HEK293 (cell line): ENCODE measurements around the gene NECTIN1.

Source experiments
- CTCF ChIA-PET: fragments of 350-600 bp; formaldehyde crosslinking; extraction: SDS; loops from one replicate; lab custom pipeline; 2021; ENCODE audit warnings: antibody characterized with exemption; lab: Yijun Ruan, JAX
- POLR2A ChIA-PET: fragments of 300-600 bp; formaldehyde crosslinking; extraction: SDS; loops from one replicate; lab custom pipeline; 2020; ENCODE audit warnings: antibody characterized with exemption, inconsistent platforms; lab: Yijun Ruan, JAX
- H3K27ac ChIP-seq: fragments of 200-500 bp; sonication (Bioruptor generic); 2 replicates; pipeline ENCODE4 v1.5.1; 2014; ENCODE audit warnings: low read depth, low read length, control low read depth, inconsistent platforms; ENCODE audit errors: extremely low read depth
- H3K36me3 ChIP-seq, 2 experiments: fragments of 200-500 bp in 1 of 2; sonication (Bioruptor generic) in 1 of 2; 1 replicate in 1 of 2; 2 replicates in 1 of 2; pipeline ENCODE4 v1.5.1; 2014 to 2017; ENCODE audit warnings: inconsistent platforms in 2 of 2, low read length in 2 of 2; ENCODE audit not compliant: control insufficient read depth in 2 of 2, insufficient read depth in 1 of 2
- H3K4me1 ChIP-seq: fragments of 200-500 bp; sonication (Bioruptor generic); 2 replicates; pipeline ENCODE4 v1.5.1; 2014; ENCODE audit warnings: mild to moderate bottlenecking, low read length, inconsistent platforms; ENCODE audit not compliant: control insufficient read depth, insufficient read depth
- H3K4me3 ChIP-seq: 2 replicates; pipeline ENCODE4 v1.5.1; 2011; ENCODE audit warnings: low read depth, mild to moderate bottlenecking, control low read depth, low read length, moderate library complexity
- H3K9me3 ChIP-seq: fragments of 200-500 bp; sonication (Bioruptor generic); 2 replicates; pipeline ENCODE4 v1.5.1; 2014; ENCODE audit warnings: low read depth, low read length, inconsistent platforms; ENCODE audit not compliant: control insufficient read depth, insufficient read depth
- GLI2 ChIP-seq: fragments of 450-650 bp; formaldehyde crosslinking; IDR thresholded peaks from 2 replicates; pipeline ENCODE4; 2017; ENCODE audit warnings: missing biosample characterization, missing genetic modification characterization, low read depth, borderline replicate concordance
- MZF1 ChIP-seq: fragments of 450-650 bp; formaldehyde crosslinking; IDR thresholded peaks from 2 replicates; pipeline ENCODE4 v1.5.1; 2017; ENCODE audit warnings: missing biosample characterization, missing genetic modification characterization, borderline replicate concordance
- ZBTB21 ChIP-seq: fragments of 450-650 bp; formaldehyde crosslinking; IDR thresholded peaks from 2 replicates; pipeline ENCODE4 v1.5.1; 2017; ENCODE audit warnings: missing biosample characterization, missing genetic modification characterization
- ZNF140 ChIP-seq: fragments of 450-650 bp; formaldehyde crosslinking; IDR thresholded peaks from 2 replicates; pipeline ENCODE4 v1.5.1; 2016; ENCODE audit warnings: missing biosample characterization, missing genetic modification characterization
- ZNF169 ChIP-seq: fragments of 450-650 bp; formaldehyde crosslinking; IDR thresholded peaks from 2 replicates; pipeline ENCODE4 v1.5.1; 2016; ENCODE audit warnings: missing biosample characterization, missing genetic modification characterization
- ZNF184 ChIP-seq: fragments of 450-650 bp; IDR thresholded peaks from 2 replicates; pipeline ENCODE4 v1.5.1; 2018; ENCODE audit warnings: missing biosample characterization, mild to moderate bottlenecking, missing genetic modification characterization
- ZNF19 ChIP-seq: fragments of 450-650 bp; formaldehyde crosslinking; IDR thresholded peaks from 2 replicates; pipeline ENCODE4; 2016; ENCODE audit warnings: missing biosample characterization, missing genetic modification characterization, low read depth
- ZNF214 ChIP-seq: fragments of 450-650 bp; formaldehyde crosslinking; IDR thresholded peaks from 2 replicates; pipeline ENCODE4 v1.5.1; 2017; ENCODE audit warnings: missing biosample characterization, mild to moderate bottlenecking, missing genetic modification characterization, borderline replicate concordance
- ZNF239 ChIP-seq: fragments of 450-650 bp; formaldehyde crosslinking; IDR thresholded peaks from 2 replicates; pipeline ENCODE4 v1.5.1; 2016; ENCODE audit warnings: missing biosample characterization, missing genetic modification characterization
- ZNF521 ChIP-seq: fragments of 450-650 bp; formaldehyde crosslinking; IDR thresholded peaks from 2 replicates; pipeline ENCODE4 v1.5.1; 2017; ENCODE audit warnings: missing biosample characterization, mild to moderate bottlenecking, missing genetic modification characterization
- ZNF544 ChIP-seq: fragments of 450-650 bp; formaldehyde crosslinking; IDR thresholded peaks from 2 replicates; pipeline ENCODE4 v1.5.0; 2017; ENCODE audit warnings: missing biosample characterization, missing genetic modification characterization
- ZNF596 ChIP-seq: fragments of 450-650 bp; IDR thresholded peaks from 2 replicates; pipeline ENCODE4 v1.5.0; 2018; ENCODE audit warnings: missing biosample characterization, mild to moderate bottlenecking, missing genetic modification characterization, moderate library complexity
- ZNF664 ChIP-seq: fragments of 450-650 bp; formaldehyde crosslinking; IDR thresholded peaks from 2 replicates; pipeline ENCODE4 v1.5.1; 2016; ENCODE audit warnings: missing biosample characterization, missing genetic modification characterization
- ZNF768 ChIP-seq: fragments of 450-650 bp; formaldehyde crosslinking; IDR thresholded peaks from 2 replicates; pipeline ENCODE4 v1.5.1; 2018; ENCODE audit warnings: missing biosample characterization, mild to moderate bottlenecking, missing genetic modification characterization
- ZNF777 ChIP-seq: fragments of 450-650 bp; formaldehyde crosslinking; IDR thresholded peaks from 2 replicates; pipeline ENCODE4 v1.5.1; 2017; ENCODE audit warnings: missing biosample characterization, missing genetic modification characterization, borderline replicate concordance
- ZNF830 ChIP-seq: fragments of 450-650 bp; IDR thresholded peaks from 2 replicates; pipeline ENCODE4 v1.5.0; 2018; ENCODE audit warnings: missing biosample characterization, missing genetic modification characterization, low read depth, mild to moderate bottlenecking, moderate library complexity
- TF ChIP-seq, protein P1 (sequence below): fragments of 450-650 bp; formaldehyde crosslinking; optimal IDR thresholded peaks from 2 replicates; pipeline ENCODE3; 2016; ENCODE audit warnings: missing biosample characterization, mild to moderate bottlenecking, missing genetic modification characterization
- TF ChIP-seq, protein P2 (sequence below): fragments of 450-650 bp; formaldehyde crosslinking; IDR thresholded peaks from 2 replicates; pipeline ENCODE4 v1.5.1; 2016; ENCODE audit warnings: missing biosample characterization, missing genetic modification characterization
- TF ChIP-seq, protein P3 (sequence below): fragments of 450-650 bp; formaldehyde crosslinking; IDR thresholded peaks from 2 replicates; pipeline ENCODE4 v1.5.1; 2016; ENCODE audit warnings: missing biosample characterization, missing genetic modification characterization, borderline replicate concordance
- TF ChIP-seq, protein P4 (sequence below): fragments of 450-650 bp; formaldehyde crosslinking; IDR thresholded peaks from 2 replicates; pipeline ENCODE4 v1.5.1; 2017; ENCODE audit warnings: missing biosample characterization, missing genetic modification characterization

The NECTIN1 gene

DNA sequence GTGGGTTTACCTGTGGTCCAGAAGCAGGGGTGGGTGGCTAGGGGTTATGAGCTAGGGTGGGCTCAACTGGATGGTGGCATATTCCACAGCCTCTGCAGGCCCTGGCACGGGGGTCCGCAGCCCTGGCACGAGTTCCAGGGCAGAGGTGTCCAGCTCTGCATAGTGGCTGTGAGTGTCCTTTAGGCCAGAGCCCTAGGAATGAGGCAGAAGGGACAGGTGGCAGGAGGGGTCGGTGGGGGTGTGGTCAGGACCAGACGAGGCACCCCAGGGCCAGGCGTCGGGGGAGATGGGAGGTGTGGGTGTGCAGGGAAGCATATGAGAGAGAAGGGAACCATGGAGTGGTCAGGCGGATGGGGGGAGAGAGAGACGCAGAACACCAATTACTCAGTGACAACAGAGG lies 99.9 kb downstream of the NECTIN1 start:
- Histone ChIP-seq H3K4me3 (no peak overlapping the region), H3K9me3 (no peaks in the 10 kb centered on the region), H3K27ac (no peak overlapping the region), H3K4me1 (no peaks in the 10 kb centered on the region), H3K36me3 (no peaks in the 10 kb centered on the region)
- CTCF ChIA-PET: interaction anchor here (0.6 to 1.9 kb wide), 4 partner anchors 9 to 261 kb away, joined by 3 to 11 read pairs (median 3); no protein-coding TSS in a partner anchor
- TF ChIP-seq, protein P1, sequence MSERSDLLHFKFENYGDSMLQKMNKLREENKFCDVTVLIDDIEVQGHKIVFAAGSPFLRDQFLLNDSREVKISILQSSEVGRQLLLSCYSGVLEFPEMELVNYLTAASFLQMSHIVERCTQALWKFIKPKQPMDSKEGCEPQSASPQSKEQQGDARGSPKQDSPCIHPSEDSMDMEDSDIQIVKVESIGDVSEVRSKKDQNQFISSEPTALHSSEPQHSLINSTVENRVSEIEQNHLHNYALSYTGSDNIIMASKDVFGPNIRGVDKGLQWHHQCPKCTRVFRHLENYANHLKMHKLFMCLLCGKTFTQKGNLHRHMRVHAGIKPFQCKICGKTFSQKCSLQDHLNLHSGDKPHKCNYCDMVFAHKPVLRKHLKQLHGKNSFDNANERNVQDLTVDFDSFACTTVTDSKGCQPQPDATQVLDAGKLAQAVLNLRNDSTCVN (tag by site-specific recombination): no peak
- TF ChIP-seq ZNF768 (tag by site-specific recombination): no peak
- TF ChIP-seq ZNF830 (tag by site-specific recombination): no peak
- TF ChIP-seq ZNF184 (tag by site-specific recombination): no peak
- no peak for TF ChIP-seq ZNF596
- no peak for TF ChIP-seq ZNF140 (tag by site-specific recombination)
- no peak for TF ChIP-seq ZNF214 (tag by site-specific recombination)
- no peak for TF ChIP-seq MZF1 (tag by site-specific recombination)
- TF ChIP-seq ZBTB21 (tag by site-specific recombination): no peak
- TF ChIP-seq ZNF169: no peak
- no peak for TF ChIP-seq ZNF239 (tag by site-specific recombination)
- TF ChIP-seq, protein P2, sequence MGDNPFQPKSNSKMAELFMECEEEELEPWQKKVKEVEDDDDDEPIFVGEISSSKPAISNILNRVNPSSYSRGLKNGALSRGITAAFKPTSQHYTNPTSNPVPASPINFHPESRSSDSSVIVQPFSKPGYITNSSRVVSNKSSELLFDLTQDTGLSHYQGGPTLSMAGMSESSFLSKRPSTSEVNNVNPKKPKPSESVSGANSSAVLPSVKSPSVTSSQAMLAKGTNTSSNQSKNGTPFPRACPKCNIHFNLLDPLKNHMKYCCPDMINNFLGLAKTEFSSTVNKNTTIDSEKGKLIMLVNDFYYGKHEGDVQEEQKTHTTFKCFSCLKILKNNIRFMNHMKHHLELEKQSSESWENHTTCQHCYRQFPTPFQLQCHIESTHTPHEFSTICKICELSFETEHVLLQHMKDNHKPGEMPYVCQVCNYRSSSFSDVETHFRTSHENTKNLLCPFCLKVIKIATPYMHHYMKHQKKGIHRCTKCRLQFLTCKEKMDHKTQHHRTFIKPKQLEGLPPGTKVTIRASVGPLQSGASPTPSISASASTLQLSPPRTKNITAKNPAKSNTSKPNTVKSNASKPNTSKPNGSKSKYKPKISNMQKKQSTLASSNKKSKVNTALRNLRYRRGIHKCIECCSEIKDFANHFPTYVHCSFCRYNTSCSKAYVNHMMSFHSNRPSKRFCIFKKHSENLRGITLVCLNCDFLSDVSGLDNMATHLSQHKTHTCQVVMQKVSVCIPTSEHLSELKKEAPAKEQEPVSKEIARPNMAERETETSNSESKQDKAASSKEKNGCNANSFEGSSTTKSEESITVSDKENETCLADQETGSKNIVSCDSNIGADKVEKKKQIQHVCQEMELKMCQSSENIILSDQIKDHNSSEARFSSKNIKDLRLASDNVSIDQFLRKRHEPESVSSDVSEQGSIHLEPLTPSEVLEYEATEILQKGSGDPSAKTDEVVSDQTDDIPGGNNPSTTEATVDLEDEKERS: no peak
- POLR2A ChIA-PET: no interaction called here

DNA sequence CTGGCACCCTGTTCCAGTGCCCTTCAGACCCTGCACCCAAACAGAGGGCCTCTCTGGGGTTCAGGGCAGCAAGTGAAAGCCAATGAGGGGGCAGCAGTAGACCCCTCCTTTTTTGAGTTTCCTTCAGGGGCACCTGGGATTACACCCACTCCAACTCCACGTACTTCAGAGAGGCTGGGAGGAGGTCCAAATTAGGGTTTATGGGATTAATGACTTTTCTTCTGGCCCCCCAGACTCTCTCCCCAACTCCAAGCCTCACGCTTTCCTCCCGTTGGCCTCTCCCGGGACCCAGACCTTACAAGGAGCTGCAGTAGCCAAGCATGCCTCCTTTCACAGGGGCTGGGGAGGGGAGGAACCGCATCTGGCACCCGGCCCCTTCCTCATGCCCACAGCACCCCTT lies 101.7 kb downstream of the NECTIN1 start:
- ChIA-PET POLR2A (no interaction called here), CTCF (interaction anchor here (0.9 to 1.5 kb wide), 3 partner anchors 12 to 481 kb away, joined by 3 to 5 read pairs (median 4); no protein-coding TSS in a partner anchor)
- Histone ChIP-seq H3K4me3 (no peak overlapping the region), H3K9me3 (no peaks in the 10 kb centered on the region), H3K36me3 (no peaks in the 10 kb centered on the region), H3K27ac (no peak overlapping the region), H3K4me1 (no peaks in the 10 kb centered on the region)
- TF ChIP-seq GLI2 (tag by site-specific recombination) (no peak), ZNF19 (tag by site-specific recombination) (no peak), ZNF664 (tag by site-specific recombination) (no peak), ZNF521 (tag by site-specific recombination) (no peak), ZNF544 (tag by site-specific recombination) (no peak), ZNF777 (no peak)
- TF ChIP-seq, protein P3, sequence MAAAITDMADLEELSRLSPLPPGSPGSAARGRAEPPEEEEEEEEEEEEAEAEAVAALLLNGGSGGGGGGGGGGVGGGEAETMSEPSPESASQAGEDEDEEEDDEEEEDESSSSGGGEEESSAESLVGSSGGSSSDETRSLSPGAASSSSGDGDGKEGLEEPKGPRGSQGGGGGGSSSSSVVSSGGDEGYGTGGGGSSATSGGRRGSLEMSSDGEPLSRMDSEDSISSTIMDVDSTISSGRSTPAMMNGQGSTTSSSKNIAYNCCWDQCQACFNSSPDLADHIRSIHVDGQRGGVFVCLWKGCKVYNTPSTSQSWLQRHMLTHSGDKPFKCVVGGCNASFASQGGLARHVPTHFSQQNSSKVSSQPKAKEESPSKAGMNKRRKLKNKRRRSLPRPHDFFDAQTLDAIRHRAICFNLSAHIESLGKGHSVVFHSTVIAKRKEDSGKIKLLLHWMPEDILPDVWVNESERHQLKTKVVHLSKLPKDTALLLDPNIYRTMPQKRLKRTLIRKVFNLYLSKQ (tag by site-specific recombination): no peak
- TF ChIP-seq, protein P4, sequence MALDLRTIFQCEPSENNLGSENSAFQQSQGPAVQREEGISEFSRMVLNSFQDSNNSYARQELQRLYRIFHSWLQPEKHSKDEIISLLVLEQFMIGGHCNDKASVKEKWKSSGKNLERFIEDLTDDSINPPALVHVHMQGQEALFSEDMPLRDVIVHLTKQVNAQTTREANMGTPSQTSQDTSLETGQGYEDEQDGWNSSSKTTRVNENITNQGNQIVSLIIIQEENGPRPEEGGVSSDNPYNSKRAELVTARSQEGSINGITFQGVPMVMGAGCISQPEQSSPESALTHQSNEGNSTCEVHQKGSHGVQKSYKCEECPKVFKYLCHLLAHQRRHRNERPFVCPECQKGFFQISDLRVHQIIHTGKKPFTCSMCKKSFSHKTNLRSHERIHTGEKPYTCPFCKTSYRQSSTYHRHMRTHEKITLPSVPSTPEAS (tag by site-specific recombination): no peak
